NCI-H1092 (cell line): ENCODE results near the gene ACOT7.

Experiments
- DNase-seq: peaks from one replicate; lab custom pipeline; 2025; lab: John Stamatoyannopoulos, UW

The ACOT7 gene

GRCh38 chr1:6343506-6344405 lies 49.8 kb downstream of the ACOT7 start:
- peak; percentile 84 for DNase-seq

GRCh38 chr1:6342056-6342455 lies 51.5 kb downstream of the ACOT7 start:
- DNase-seq: no peak

GRCh38 chr1:6338695-6339094 lies 54.9 kb downstream of the ACOT7 start:
- DNase-seq: no peak

- no peak for DNase-seq
Measured at GRCh38 chr1:6336776-6337622, 56.6 kb downstream of the ACOT7 start.

GRCh38 chr1:6334261-6334993 lies 59.1 kb downstream of the ACOT7 start:
- no peak for DNase-seq

- DNase-seq: no peak
Measured at GRCh38 chr1:6332821-6333220, 60.7 kb downstream of the ACOT7 start.

GRCh38 chr1:6331543-6332273 lies 61.9 kb downstream of the ACOT7 start:
- no peak for DNase-seq

GRCh38 chr1:6330410-6330911 lies 63.1 kb downstream of the ACOT7 start:
- DNase-seq: peak; percentile 62

GRCh38 chr1:6329851-6330250 lies 63.7 kb downstream of the ACOT7 start:
- no peak for DNase-seq

GRCh38 chr1:6329396-6329795 lies 64.2 kb downstream of the ACOT7 start:
- peak; percentile 61 for DNase-seq

- DNase-seq: no peak
Measured at GRCh38 chr1:6328696-6329095, 64.9 kb downstream of the ACOT7 start.

- DNase-seq: no peak
Measured at GRCh38 chr1:6328091-6328490, 65.5 kb downstream of the ACOT7 start.

GRCh38 chr1:6325482-6325881 lies 68.1 kb downstream of the ACOT7 start:
- no peak for DNase-seq

GRCh38 chr1:6322161-6322560 lies 71.4 kb downstream of the ACOT7 start:
- no peak for DNase-seq

GRCh38 chr1:6321205-6321604 lies 72.4 kb downstream of the ACOT7 start:
- DNase-seq: no peak

GRCh38 chr1:6317098-6317760 lies 76.3 kb downstream of the ACOT7 start:
- no peak for DNase-seq

GRCh38 chr1:6316240-6317097 lies 77.1 kb downstream of the ACOT7 start:
- no peak for DNase-seq

- no peak for DNase-seq
Measured at GRCh38 chr1:6314503-6314902, 79.1 kb downstream of the ACOT7 start.

GRCh38 chr1:6313393-6314200 lies 80.0 kb downstream of the ACOT7 start:
- DNase-seq: no peak
